RWPE1 (cell line): Measurements from ENCODE around the gene ATP6V0D1.
A peak's percentile ranks its signal among the peaks of the same experiment; 100 is the strongest.

Source experiments
- CTCF ChIA-PET: fragments of 350-600 bp; sonication (Branson Sonifier 250); formaldehyde crosslinking; extraction: SDS; loops from one replicate; lab custom pipeline; 2021; lab: Yijun Ruan, JAX
- POLR2A ChIA-PET: fragments of 400-600 bp; formaldehyde crosslinking; extraction: SDS; loops from one replicate; lab custom pipeline; 2020; ENCODE audit warnings: antibody characterized with exemption; ENCODE audit not compliant: low non-redundant PET; lab: Yijun Ruan, JAX
- DNase-seq: peaks from one replicate; pipeline ENCODE4 v3.0.0; 2012; ENCODE audit warnings: low spot score
- H3K27ac ChIP-seq: fragments of 450-650 bp; 2 replicates; pipeline ENCODE4 v1.5.1; 2017
- TF ChIP-seq, protein P1 (sequence below): fragments of 450-650 bp; conservative IDR thresholded peaks from 2 replicates; pipeline ENCODE4 v1.5.1; 2017; ENCODE audit warnings: low read depth, mild to moderate bottlenecking

ATP6V0D1 gene

DNA sequence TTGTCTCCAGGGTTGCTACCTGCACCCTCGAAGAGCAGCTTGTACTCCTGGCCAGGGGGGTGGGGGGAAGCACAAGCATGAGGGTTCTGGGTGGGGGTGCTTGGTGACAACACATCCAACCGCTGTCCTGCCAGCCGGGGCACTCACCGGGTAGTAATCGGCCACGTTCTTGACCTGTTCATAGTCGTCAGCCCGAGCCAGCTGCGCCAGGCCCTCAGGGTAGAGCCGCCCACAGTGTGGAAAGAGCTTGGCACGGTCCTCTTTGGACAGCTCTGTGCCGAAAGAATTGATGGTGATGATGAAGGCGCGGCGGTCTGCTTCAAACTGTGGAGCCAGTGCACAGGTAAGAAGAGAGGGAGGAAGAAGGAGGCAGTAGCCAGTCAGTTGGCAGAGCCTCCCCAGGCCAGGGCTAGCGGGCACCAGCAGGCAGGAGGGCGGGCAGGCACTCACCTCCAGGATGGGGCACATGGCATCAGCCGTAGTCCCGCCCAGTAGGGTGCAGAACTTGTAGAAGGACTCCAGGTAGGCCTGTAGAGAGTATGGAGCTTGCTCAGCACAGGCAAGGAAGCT lies 42.0 kb downstream of the ATP6V0D1 start:
- TF ChIP-seq, protein P1, sequence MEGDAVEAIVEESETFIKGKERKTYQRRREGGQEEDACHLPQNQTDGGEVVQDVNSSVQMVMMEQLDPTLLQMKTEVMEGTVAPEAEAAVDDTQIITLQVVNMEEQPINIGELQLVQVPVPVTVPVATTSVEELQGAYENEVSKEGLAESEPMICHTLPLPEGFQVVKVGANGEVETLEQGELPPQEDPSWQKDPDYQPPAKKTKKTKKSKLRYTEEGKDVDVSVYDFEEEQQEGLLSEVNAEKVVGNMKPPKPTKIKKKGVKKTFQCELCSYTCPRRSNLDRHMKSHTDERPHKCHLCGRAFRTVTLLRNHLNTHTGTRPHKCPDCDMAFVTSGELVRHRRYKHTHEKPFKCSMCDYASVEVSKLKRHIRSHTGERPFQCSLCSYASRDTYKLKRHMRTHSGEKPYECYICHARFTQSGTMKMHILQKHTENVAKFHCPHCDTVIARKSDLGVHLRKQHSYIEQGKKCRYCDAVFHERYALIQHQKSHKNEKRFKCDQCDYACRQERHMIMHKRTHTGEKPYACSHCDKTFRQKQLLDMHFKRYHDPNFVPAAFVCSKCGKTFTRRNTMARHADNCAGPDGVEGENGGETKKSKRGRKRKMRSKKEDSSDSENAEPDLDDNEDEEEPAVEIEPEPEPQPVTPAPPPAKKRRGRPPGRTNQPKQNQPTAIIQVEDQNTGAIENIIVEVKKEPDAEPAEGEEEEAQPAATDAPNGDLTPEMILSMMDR: no peak
- CTCF ChIA-PET: interaction anchor here (1.4 kb wide), 1 partner anchor 24 kb away, joined by 5 read pairs; no protein-coding TSS in a partner anchor
- H3K27ac ChIP-seq: peak overlapping the region; percentile 47; the same call in 1 of the 2 replicates
- DNase-seq: no peak
- POLR2A ChIA-PET: interaction anchor here (0.5 kb wide), 1 partner anchor 286 kb away, joined by 4 read pairs; no protein-coding TSS in a partner anchor

DNA sequence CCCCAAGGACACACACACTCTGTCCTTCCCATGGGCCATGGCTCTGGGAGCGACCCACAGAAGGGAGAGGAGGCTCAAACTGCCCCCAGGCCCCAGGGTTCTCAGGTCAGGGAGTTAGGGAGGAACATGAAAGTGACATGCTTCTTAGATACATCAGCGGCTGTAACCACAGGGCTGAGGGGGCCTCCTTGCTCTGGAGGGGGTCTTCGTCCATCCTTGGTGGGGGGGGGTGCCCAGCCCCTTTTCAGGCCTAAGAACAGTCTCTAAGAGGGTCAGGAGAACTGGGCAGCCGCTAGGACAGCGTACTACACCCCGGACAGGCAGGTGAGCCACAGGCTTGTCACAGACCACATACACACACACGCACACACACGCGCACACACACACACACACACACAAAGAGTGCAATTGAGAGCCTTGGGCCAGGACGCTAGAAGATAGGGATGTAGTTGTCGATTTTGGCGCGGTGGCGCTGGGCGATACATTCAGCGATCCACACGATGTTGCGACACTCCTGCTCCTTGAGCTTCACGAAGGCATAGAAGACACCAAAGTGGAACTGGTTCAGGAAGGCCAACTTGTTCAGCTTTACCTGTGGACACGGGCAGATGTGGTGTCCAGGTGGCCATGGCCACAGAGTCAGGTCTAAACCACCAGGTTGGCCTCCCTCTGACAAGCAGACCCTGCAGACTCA lies 42.7 kb downstream of the ATP6V0D1 start:
- H3K27ac ChIP-seq: peak overlapping the region; percentile 47
- TF ChIP-seq, protein P1: no peak
- POLR2A ChIA-PET: no interaction called here
- no peak for DNase-seq
- CTCF ChIA-PET: interaction anchor here (0.9 to 1.4 kb wide), 2 partner anchors 10 to 24 kb away, joined by 4 to 5 read pairs; no protein-coding TSS in a partner anchor

DNA sequence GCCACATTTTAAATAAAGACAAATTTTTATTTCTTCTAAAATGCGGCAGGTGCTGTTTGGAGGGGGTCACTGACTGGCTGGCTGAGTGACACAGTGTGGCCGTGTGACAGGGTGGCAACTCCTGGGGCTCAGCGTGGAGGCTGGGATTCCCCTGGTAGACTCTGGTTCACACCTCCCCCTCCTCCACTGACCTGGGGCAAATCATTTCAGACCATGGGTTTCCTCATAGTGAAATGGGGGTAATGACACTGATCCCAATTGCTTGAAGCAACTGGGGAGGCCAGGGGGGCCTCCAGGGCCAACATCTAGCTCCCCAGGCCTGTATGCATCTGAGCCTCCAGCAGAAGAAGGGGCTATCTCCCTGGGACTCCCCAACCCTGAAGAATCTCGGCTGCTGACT lies 43.4 kb downstream of the ATP6V0D1 start:
- ChIA-PET POLR2A (no interaction called here), CTCF (interaction anchor here (0.9 kb wide), 1 partner anchor 10 kb away, joined by 4 read pairs; no protein-coding TSS in a partner anchor)
- TF ChIP-seq, protein P1: no peak
- DNase-seq: no peak
- no peak overlapping the region; the same call in 1 of the 2 replicates for H3K27ac ChIP-seq

DNA sequence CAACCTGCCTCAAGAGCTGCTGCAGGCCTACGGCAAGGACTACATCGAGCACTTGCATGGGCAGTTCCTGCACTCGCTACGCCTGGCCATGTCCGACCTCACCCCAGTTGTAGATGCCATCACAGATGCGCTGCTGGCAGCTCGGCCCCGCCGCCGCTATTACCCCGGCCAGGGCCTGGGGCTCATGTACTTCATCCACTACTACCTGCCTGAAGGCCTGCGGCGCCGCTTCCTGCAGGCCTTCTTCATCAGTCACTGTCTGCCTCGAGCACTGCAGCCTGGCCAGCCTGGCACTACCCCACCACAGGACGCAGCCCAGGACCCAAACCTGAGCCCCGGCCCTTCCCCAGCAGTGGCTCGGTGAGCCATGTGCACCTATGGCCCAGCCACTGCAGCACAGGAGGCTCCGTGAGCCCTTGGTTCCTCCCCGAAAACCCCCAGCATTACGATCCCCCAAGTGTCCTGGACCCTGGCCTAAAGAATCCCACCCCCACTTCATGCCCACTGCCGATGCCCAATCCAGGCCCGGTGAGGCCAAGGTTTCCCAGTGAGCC lies 44.2 kb downstream of the ATP6V0D1 start:
- no peak overlapping the region; the same call in 1 of the 2 replicates for H3K27ac ChIP-seq
- CTCF ChIA-PET: interaction anchor here (0.6 kb wide), 1 partner anchor 176 kb away, joined by 3 read pairs; no protein-coding TSS in a partner anchor
- no peak for DNase-seq
- TF ChIP-seq, protein P1: no peak
- POLR2A ChIA-PET: interaction anchor here (0.5 kb wide), 1 partner anchor 376 kb away, joined by 3 read pairs; no protein-coding TSS in a partner anchor

DNA sequence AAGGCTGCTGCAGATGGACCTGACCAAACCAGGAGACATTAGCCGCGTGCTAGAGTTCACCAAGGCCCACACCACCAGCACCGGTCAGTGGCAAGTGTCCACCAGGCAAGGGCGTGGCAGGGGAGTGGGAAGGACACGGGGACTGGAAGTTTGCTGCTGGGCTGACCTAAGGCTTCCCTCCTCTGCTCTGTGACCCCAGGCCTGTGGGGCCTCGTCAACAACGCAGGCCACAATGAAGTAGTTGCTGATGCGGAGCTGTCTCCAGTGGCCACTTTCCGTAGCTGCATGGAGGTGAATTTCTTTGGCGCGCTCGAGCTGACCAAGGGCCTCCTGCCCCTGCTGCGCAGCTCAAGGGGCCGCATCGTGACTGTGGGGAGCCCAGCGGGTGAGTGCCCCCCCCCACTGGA lies 45.2 kb downstream of the ATP6V0D1 start:
- no peak overlapping the region for H3K27ac ChIP-seq
- TF ChIP-seq, protein P1: no peak
- POLR2A ChIA-PET: interaction anchor here (0.5 to 0.6 kb wide), 2 partner anchors 57 to 377 kb away, joined by 3 read pairs; no protein-coding TSS in a partner anchor
- CTCF ChIA-PET: interaction anchor here (0.6 to 0.7 kb wide), 2 partner anchors 54 to 98 kb away, joined by 3 to 4 read pairs; no protein-coding TSS in a partner anchor
- no peak for DNase-seq

DNA sequence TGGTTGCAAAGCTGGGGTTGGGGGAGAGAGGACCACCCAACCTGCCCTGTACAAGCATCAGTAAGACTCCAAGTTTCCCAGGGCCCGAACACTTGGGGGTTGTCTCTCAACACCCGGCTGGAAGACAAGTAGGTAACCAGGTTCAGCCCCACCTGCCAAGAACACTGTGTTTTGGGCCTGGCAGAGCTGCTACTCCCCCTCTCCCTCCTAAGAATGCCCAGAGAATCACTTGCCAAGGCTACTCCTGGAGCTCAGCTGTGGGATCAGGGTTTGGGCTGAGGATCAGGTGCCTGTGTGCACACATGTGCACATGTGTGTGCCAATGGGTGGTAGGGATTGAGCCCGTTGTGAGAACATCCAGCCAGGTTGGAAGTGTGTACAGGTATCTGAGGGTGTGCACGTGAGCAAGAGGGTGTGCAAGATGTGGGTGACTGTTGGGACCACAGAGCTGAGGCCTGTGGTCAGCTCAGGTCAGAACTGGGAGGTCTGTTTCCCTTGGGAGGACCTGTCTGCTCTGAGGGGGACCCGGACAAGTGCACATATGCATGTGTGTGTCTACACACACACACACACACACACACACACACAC lies 47.7 kb downstream of the ATP6V0D1 start:
- H3K27ac ChIP-seq: no peak overlapping the region
- TF ChIP-seq, protein P1: no peak
- CTCF ChIA-PET: no interaction called here
- POLR2A ChIA-PET: interaction anchor here (0.5 to 0.7 kb wide), 3 partner anchors 20 to 200 kb away, joined by 3 to 4 read pairs (median 3); no protein-coding TSS in a partner anchor
- no peak for DNase-seq
